HEK293 (cell line): ENCODE results near the gene CCDC149.

Experiments
- ATF2 ChIP-seq: fragments of 450-650 bp; formaldehyde crosslinking; IDR thresholded peaks from 2 replicates; pipeline ENCODE4 v1.5.1; 2016; ENCODE audit warnings: missing biosample characterization, missing genetic modification characterization, low read depth
- CTCF ChIP-seq: fragments of 450-650 bp; formaldehyde crosslinking; IDR thresholded peaks from 2 replicates; pipeline ENCODE4 v1.5.1; 2016; ENCODE audit warnings: missing biosample characterization, missing genetic modification characterization
- INSM2 ChIP-seq: fragments of 450-650 bp; formaldehyde crosslinking; IDR thresholded peaks from 2 replicates; pipeline ENCODE4 v1.5.1; 2016; ENCODE audit warnings: missing biosample characterization, missing genetic modification characterization
- KLF9 ChIP-seq: fragments of 450-650 bp; formaldehyde crosslinking; IDR thresholded peaks from 2 replicates; pipeline ENCODE4 v1.5.1; 2016; ENCODE audit warnings: missing biosample characterization, missing genetic modification characterization, low read depth
- ZNF121 ChIP-seq: fragments of 450-650 bp; formaldehyde crosslinking; IDR thresholded peaks from 2 replicates; pipeline ENCODE4 v1.5.1; 2016; ENCODE audit warnings: missing biosample characterization, missing genetic modification characterization
- ZNF24 ChIP-seq: fragments of 450-650 bp; formaldehyde crosslinking; IDR thresholded peaks from 2 replicates; pipeline ENCODE4 v1.5.1; 2016; ENCODE audit warnings: missing biosample characterization, missing genetic modification characterization
- ZNF521 ChIP-seq: fragments of 450-650 bp; formaldehyde crosslinking; IDR thresholded peaks from 2 replicates; pipeline ENCODE4 v1.5.1; 2017; ENCODE audit warnings: missing biosample characterization, mild to moderate bottlenecking, missing genetic modification characterization
- ZSCAN5A ChIP-seq: fragments of 450-650 bp; formaldehyde crosslinking; IDR thresholded peaks from 2 replicates; pipeline ENCODE4 v1.5.1; 2016; ENCODE audit warnings: missing biosample characterization, missing genetic modification characterization

DNA sequence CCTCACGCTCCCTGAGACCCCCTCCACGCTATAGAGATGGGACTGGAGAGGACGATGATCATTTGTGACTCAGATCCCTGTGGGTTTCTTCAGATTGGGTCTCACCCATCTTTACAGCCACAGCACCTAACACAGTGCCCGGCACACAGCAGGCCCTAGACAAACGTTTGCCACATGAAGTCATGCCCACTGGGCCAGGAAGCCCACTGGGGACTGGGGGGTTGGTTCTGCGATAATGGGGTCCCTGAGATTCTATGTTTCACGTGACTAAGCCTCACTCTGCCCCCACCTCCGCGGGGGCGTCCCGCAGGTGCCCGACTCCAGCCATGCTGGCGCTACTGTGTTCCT is 113.7 kb downstream of the CCDC149 start:
- TF ChIP-seq ZSCAN5A (tag by site-specific recombination) (no peak), ZNF121 (no peak), KLF9 (tag by site-specific recombination) (no peak), CTCF (no peak), ZNF24 (tag by site-specific recombination) (no peak), INSM2 (no peak), ATF2 (tag by site-specific recombination) (no peak), ZNF521 (tag by site-specific recombination) (no peak)
